D721Med (cell line): ENCODE measurements around the gene HS6ST1.

Source experiments
- DNase-seq: peaks from one replicate; pipeline ENCODE4 v3.0.0; 2011; ENCODE audit warnings: low spot score; ENCODE audit not compliant: insufficient read length
- FAIRE-seq: peaks from 2 replicates; lab custom pipeline; 2011; peaks lifted over from hg19 to GRCh38; lab: Jason Lieb, UNC
- TF ChIP-seq, protein P1 (sequence below): IDR thresholded peaks from 2 replicates; pipeline ENCODE4 v1.5.1; 2012; ENCODE audit warnings: mild to moderate bottlenecking, control low read depth; ENCODE audit not compliant: insufficient read depth; ENCODE audit errors: missing control alignments

The HS6ST1 gene

GRCh38 chr2:128241896-128242295, 76.8 kb downstream of the HS6ST1 start:
- no peak for DNase-seq
- TF ChIP-seq, protein P1, sequence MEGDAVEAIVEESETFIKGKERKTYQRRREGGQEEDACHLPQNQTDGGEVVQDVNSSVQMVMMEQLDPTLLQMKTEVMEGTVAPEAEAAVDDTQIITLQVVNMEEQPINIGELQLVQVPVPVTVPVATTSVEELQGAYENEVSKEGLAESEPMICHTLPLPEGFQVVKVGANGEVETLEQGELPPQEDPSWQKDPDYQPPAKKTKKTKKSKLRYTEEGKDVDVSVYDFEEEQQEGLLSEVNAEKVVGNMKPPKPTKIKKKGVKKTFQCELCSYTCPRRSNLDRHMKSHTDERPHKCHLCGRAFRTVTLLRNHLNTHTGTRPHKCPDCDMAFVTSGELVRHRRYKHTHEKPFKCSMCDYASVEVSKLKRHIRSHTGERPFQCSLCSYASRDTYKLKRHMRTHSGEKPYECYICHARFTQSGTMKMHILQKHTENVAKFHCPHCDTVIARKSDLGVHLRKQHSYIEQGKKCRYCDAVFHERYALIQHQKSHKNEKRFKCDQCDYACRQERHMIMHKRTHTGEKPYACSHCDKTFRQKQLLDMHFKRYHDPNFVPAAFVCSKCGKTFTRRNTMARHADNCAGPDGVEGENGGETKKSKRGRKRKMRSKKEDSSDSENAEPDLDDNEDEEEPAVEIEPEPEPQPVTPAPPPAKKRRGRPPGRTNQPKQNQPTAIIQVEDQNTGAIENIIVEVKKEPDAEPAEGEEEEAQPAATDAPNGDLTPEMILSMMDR = no peak
- no peak for FAIRE-seq

GRCh38 chr2:128237911-128238697, 80.6 kb downstream of the HS6ST1 start:
- DNase-seq (no peak), FAIRE-seq (no peak)
- TF ChIP-seq, protein P1 = no peak

- no peak for FAIRE-seq
- TF ChIP-seq, protein P1 = no peak
- DNase-seq = no peak
These were observed 81.6 kb downstream of the HS6ST1 start for GRCh38 chr2:128237081-128237534.

DNA sequence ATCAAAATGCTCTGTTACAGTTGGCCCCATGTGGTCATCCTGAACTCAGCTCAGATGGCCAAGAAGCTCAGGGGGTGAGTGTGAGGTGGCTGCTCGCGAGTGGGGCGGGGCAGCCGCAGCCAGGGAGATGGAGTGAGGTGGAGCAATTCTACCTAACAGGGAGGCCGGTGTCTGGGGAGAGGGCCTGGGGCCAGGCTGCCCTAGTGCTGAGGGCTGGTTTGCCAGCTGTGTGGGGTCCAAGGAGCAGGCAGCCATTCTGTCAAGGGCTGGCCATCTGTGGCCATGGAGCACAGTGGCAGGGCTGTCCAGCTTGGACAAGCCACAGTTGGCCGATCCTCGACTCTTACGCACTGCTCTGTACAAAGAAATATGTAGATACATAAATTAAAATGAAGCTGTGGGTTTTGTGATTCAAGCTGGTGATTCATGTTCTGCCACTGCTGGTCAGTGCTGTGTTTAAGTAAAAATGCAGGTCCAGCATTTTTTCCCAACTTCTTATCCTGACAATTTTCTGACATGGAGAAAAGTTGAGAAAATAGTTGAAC, 82.1 kb downstream of the HS6ST1 start:
- TF ChIP-seq, protein P1 = no peak
- no peak for FAIRE-seq

GRCh38 chr2:128235581-128235980, 83.1 kb downstream of the HS6ST1 start:
- FAIRE-seq = no peak
- no peak for DNase-seq
- TF ChIP-seq, protein P1 = no peak

More for the DNA sequence above, 82.1 kb downstream of the HS6ST1 start:
- DNase-seq = no peak

DNA sequence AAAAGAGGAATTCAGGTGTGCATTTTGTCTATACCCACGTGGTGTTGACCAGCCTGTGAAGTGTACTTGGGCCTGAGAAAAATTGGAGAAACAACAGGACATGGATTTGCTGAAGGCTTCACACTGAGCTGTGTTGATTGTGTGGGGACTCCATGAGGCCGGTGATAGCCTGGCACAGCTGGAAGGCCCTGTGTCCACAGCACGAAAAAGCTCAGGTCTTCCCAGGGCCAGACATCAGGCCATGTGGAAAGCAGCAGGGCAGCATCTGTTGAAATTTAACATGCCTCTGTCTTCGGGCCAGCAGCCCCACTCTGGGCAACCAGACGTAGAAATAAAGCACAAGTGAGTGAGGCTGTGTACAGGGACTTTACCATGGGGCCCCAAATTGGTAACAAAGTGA, 84.1 kb downstream of the HS6ST1 start:
- TF ChIP-seq, protein P1 = no peak
- DNase-seq (no peak), FAIRE-seq (no peak)
